A549 (cell line): Measurements from ENCODE around the gene GLIPR2. TPM values are rescaled to one million over a fixed set of nuclear protein-coding genes. Genes with fewer than 3 reads are reported as not detected.

Source experiments
- ATAC-seq, 2 experiments: fragments of 200-7000 bp in 1 of 2; fragments of >200 bp in 1 of 2; cut with Nextera tagmentation in 1 of 2; cut with Tn5 transposase in 1 of 2; 3 replicates each; pipeline versions ENCODE4 v1.8.0 to v1.9.1; 2018 to 2020; ENCODE audit warnings: mild to moderate bottlenecking in 1 of 2, moderate library complexity in 1 of 2
- CTCF ChIA-PET: fragments of 300-600 bp; sonication (Branson Sonifier 250); formaldehyde crosslinking; extraction: SDS; loops from one replicate; lab custom pipeline; 2021; ENCODE audit warnings: antibody characterized with exemption, inconsistent platforms; lab: Yijun Ruan, JAX
- POLR2A ChIA-PET: fragments of 350-600 bp; formaldehyde crosslinking; extraction: SDS; loops from one replicate; lab custom pipeline; 2021; ENCODE audit warnings: antibody characterized with exemption, inconsistent platforms; lab: Yijun Ruan, JAX
- DNase-seq, 2 experiments: peaks; one replicate each; pipeline versions ENCODE4 v3.0.0 to v3.0.0-alpha.2; 2011 to 2016; ENCODE audit warnings: low read depth in 1 of 2, low spot score in 1 of 2
- FAIRE-seq: peaks from 2 replicates; lab custom pipeline; 2011; peaks lifted over from hg19 to GRCh38; lab: Jason Lieb, UNC
- H3K27ac ChIP-seq, 2 experiments: fragments of >200 bp; sonication (Bioruptor Twin); formaldehyde crosslinking; 3 replicates each; pipeline ENCODE4 v1.5.1; 2016 to 2017
- H3K4me1 ChIP-seq: fragments of >200 bp; sonication (Bioruptor Twin); formaldehyde crosslinking; 3 replicates; pipeline ENCODE4 v1.6.1; 2016
- H3K4me2 ChIP-seq: fragments of >200 bp; sonication (Bioruptor Twin); formaldehyde crosslinking; 3 replicates; pipeline ENCODE4 v1.6.1; 2016
- H3K4me3 ChIP-seq: fragments of >200 bp; sonication (Bioruptor Twin); formaldehyde crosslinking; 3 replicates; pipeline ENCODE4 v1.5.1; 2016
- H3K9me3 ChIP-seq: fragments of >200 bp; sonication (Bioruptor Twin); formaldehyde crosslinking; 3 replicates; pipeline ENCODE4 v1.6.1; 2016
- CBX8 ChIP-seq: fragments of 200-600 bp; sonication (generic); IDR thresholded peaks from 2 replicates; pipeline ENCODE4 v1.6.1; 2016
- CEBPB ChIP-seq, 2 experiments: fragments of >200 bp in 1 of 2; sonication (Bioruptor Twin) in 1 of 2; formaldehyde crosslinking in 1 of 2; IDR thresholded peaks; 2 replicates each; pipeline ENCODE4 v1.6.1; 2012 to 2016
- CHD2 ChIP-seq: fragments of 150-350 bp; IDR thresholded peaks from 2 replicates; pipeline ENCODE4 v1.6.1; 2014; ENCODE audit warnings: low read length; ENCODE audit not compliant: partially characterized antibody
- EHMT2 ChIP-seq: fragments of 200-600 bp; sonication (generic); IDR thresholded peaks from 2 replicates; pipeline ENCODE4 v1.6.1; 2016; ENCODE audit warnings: antibody characterized with exemption, low read depth, mild to moderate bottlenecking, moderate library complexity
- EP300 ChIP-seq, 2 experiments: fragments of >200 bp; sonication (Bioruptor Twin); formaldehyde crosslinking; IDR thresholded peaks; 2 replicates in 1 of 2; 3 replicates in 1 of 2; pipeline ENCODE4 v1.6.1; 2016 to 2017
- FOSB ChIP-seq: fragments of 250-450 bp; sonication (Bioruptor Pico); IDR thresholded peaks from 2 replicates; pipeline ENCODE4 v1.5.0; 2020; ENCODE audit warnings: mild to moderate bottlenecking, moderate library complexity
- GATA3 ChIP-seq: IDR thresholded peaks from 2 replicates; pipeline ENCODE4 v1.6.1; 2012; ENCODE audit warnings: borderline replicate concordance
- HEYL ChIP-seq: fragments of 250-450 bp; sonication (Bioruptor Pico); IDR thresholded peaks from 2 replicates; pipeline ENCODE4 v1.8.0; 2021; ENCODE audit warnings: mild to moderate bottlenecking, moderate library complexity
- HOXB5 ChIP-seq: fragments of 250-450 bp; sonication (Bioruptor Pico); IDR thresholded peaks from 2 replicates; pipeline ENCODE4 v1.5.0; 2020; ENCODE audit warnings: mild to moderate bottlenecking, moderate library complexity
- JUN ChIP-seq, 2 experiments: fragments of >200 bp; sonication (Bioruptor Twin); formaldehyde crosslinking; IDR thresholded peaks; 2 replicates in 1 of 2; 3 replicates in 1 of 2; pipeline ENCODE4 v1.6.1; 2016 to 2017
- KDM1A ChIP-seq: fragments of 200-600 bp; sonication (generic); IDR thresholded peaks from 2 replicates; pipeline ENCODE4 v1.6.1; 2016; ENCODE audit warnings: low read depth, mild to moderate bottlenecking
- KDM5A ChIP-seq: fragments of 200-600 bp; sonication (generic); IDR thresholded peaks from 2 replicates; pipeline ENCODE4 v1.6.1; 2016; ENCODE audit warnings: antibody characterized with exemption, mild to moderate bottlenecking
- MAFK ChIP-seq: fragments of 450-650 bp; IDR thresholded peaks from 2 replicates; pipeline ENCODE4 v1.6.1; 2014; ENCODE audit not compliant: partially characterized antibody
- MAZ ChIP-seq: fragments of 150-350 bp; IDR thresholded peaks from 2 replicates; pipeline ENCODE4 v1.6.1; 2014; ENCODE audit warnings: antibody characterized with exemption, low read depth, low read length, borderline replicate concordance
- MYC ChIP-seq: IDR thresholded peaks from 2 replicates; pipeline ENCODE4 v1.6.1; 2012; ENCODE audit warnings: mild to moderate bottlenecking, inconsistent platforms, low read length, improper control_type of control experiment, borderline replicate concordance
- NFE2L2 ChIP-seq: fragments of 150-350 bp; conservative IDR thresholded peaks from 2 replicates; pipeline ENCODE4 v1.6.1; 2014; ENCODE audit warnings: low read length
- POLR2A ChIP-seq: IDR thresholded peaks from 2 replicates; pipeline ENCODE4 v1.6.1; 2012; ENCODE audit warnings: mild to moderate bottlenecking, low read length
- POLR2AphosphoS2 ChIP-seq: conservative IDR thresholded peaks from 2 replicates; pipeline ENCODE4 v1.6.1; 2012; ENCODE audit warnings: low read length, improper control_type of control experiment, inconsistent platforms
- RARB ChIP-seq: fragments of 250-450 bp; sonication (Bioruptor Pico); IDR thresholded peaks from 2 replicates; pipeline ENCODE4 v1.8.0; 2021; ENCODE audit warnings: mild to moderate bottlenecking, moderate library complexity
- RCOR1 ChIP-seq: fragments of 150-350 bp; IDR thresholded peaks from 2 replicates; pipeline ENCODE4 v1.6.1; 2014; ENCODE audit warnings: antibody characterized with exemption, low read length, low read depth
- SMC3 ChIP-seq: fragments of >200 bp; sonication (Bioruptor Twin); formaldehyde crosslinking; IDR thresholded peaks from 3 replicates; pipeline ENCODE4 v1.6.1; 2018; ENCODE audit warnings: inconsistent platforms
- SREBF2 ChIP-seq: fragments of 450-650 bp; IDR thresholded peaks from 2 replicates; pipeline ENCODE4 v1.6.1; 2014; ENCODE audit warnings: mild to moderate bottlenecking, moderate library complexity
- TFCP2L1 ChIP-seq: fragments of 250-450 bp; sonication (Bioruptor Pico); IDR thresholded peaks from 2 replicates; pipeline ENCODE4 v1.5.0; 2021; ENCODE audit warnings: mild to moderate bottlenecking
- ZNF302 ChIP-seq: fragments of 250-450 bp; sonication (Bioruptor Pico); IDR thresholded peaks from 2 replicates; pipeline ENCODE4 v1.9.0; 2021; ENCODE audit warnings: inconsistent platforms, mild to moderate bottlenecking, moderate library complexity
- WGBS: methylation state at CpG from one replicate; pipeline ENCODE4 v1.1.6; 2017; ENCODE audit errors: missing lambda C conversion rate; 5-methylcytosine and 5-hydroxymethylcytosine counted together
- polyA plus RNA-seq, 4 experiments: library from polyadenylated mRNA; depleted of rRNA in 3 of 4; stranded (reverse); fragments of >200 nt; fragmentation: RNase III in 1 of 4; extraction: RNeasy Plus Mini Kit Qiagen cat#74134 plus additional on column Dnase treatment in 1 of 4; gene quantifications; 2 replicates in 3 of 4; 3 replicates in 1 of 4; pipeline ENCODE4 v1.2.3, GENCODE V29; 2011 to 2017
- TF ChIP-seq, protein P1 (sequence below): IDR thresholded peaks from 2 replicates; pipeline ENCODE4 v1.6.1; 2012
- TF ChIP-seq, protein P2 (sequence below): fragments of 150-350 bp; IDR thresholded peaks from 2 replicates; pipeline ENCODE4 v1.6.1; 2014; ENCODE audit warnings: low read depth, mild to moderate bottlenecking, low read length
- TF ChIP-seq, protein P3 (sequence below): IDR thresholded peaks from 2 replicates; pipeline ENCODE4 v1.6.1; 2012; ENCODE audit warnings: low read depth, borderline replicate concordance
- TF ChIP-seq, protein P4 (sequence below): fragments of >200 bp; sonication (Bioruptor Twin); formaldehyde crosslinking; IDR thresholded peaks from 3 replicates; pipeline ENCODE4 v1.5.1; 2016

GLIPR2 gene
- polyA plus RNA-seq, 2 of the 4 experiments (the other 2 are of a cell fraction), result 9.0 to 16.0 TPM

DNA sequence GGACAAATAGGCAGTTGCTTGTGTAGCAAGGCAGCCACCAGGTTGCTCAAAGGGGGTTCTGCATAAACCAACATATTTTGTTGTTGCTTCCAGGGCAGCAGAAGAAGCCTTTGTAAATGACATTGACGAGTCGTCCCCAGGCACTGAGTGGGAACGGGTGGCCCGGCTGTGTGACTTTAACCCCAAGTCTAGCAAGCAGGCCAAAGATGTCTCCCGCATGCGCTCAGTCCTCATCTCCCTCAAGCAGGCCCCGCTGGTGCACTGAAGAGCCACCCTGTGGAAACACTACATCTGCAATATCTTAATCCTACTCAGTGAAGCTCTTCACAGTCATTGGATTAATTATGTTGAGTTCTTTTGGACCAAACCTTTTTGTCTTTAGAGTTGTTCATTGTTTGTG, 75.0 kb downstream of the GLIPR2 start:
- no peak for FAIRE-seq
- ChIA-PET CTCF (interaction anchor here (0.5 to 3.6 kb wide), 6 partner anchors 10 to 183 kb away, joined by 3 to 12 read pairs (median 4); partner anchors contain the start of gene CLTA), POLR2A (no interaction called here)
- TF ChIP-seq MAZ (no peak), ZNF302 (no peak), SREBF2 (no peak), CBX8 (no peak), NFE2L2 (no peak), EHMT2 (no peak), POLR2A (no peak), GATA3 (no peak), HOXB5 (CRISPR knock-in tag) (no peak), RCOR1 (no peak), TFCP2L1 (CRISPR knock-in tag) (no peak), KDM5A (no peak), RARB (CRISPR knock-in tag) (no peak), MYC (no peak), KDM1A (no peak), POLR2AphosphoS2 (no peak), EP300 (IDR thresholded peaks at IDR 0.05) (no peak)
- TF ChIP-seq, protein P1, sequence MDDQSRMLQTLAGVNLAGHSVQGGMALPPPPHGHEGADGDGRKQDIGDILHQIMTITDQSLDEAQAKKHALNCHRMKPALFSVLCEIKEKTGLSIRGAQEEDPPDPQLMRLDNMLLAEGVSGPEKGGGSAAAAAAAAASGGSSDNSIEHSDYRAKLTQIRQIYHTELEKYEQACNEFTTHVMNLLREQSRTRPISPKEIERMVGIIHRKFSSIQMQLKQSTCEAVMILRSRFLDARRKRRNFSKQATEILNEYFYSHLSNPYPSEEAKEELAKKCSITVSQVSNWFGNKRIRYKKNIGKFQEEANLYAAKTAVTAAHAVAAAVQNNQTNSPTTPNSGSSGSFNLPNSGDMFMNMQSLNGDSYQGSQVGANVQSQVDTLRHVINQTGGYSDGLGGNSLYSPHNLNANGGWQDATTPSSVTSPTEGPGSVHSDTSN, result no peak
- TF ChIP-seq, protein P2, sequence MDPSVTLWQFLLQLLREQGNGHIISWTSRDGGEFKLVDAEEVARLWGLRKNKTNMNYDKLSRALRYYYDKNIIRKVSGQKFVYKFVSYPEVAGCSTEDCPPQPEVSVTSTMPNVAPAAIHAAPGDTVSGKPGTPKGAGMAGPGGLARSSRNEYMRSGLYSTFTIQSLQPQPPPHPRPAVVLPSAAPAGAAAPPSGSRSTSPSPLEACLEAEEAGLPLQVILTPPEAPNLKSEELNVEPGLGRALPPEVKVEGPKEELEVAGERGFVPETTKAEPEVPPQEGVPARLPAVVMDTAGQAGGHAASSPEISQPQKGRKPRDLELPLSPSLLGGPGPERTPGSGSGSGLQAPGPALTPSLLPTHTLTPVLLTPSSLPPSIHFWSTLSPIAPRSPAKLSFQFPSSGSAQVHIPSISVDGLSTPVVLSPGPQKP, result no peak
- TF ChIP-seq, protein P3, sequence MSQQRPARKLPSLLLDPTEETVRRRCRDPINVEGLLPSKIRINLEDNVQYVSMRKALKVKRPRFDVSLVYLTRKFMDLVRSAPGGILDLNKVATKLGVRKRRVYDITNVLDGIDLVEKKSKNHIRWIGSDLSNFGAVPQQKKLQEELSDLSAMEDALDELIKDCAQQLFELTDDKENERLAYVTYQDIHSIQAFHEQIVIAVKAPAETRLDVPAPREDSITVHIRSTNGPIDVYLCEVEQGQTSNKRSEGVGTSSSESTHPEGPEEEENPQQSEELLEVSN, result no peak
- DNase-seq, result no peak
- Histone ChIP-seq H3K4me1 (peaks cover 16% of the 10 kb centered on the region), H3K4me2 (no peak overlapping the region), H3K4me3 (no peak overlapping the region), H3K27ac (no peak overlapping the region), H3K9me3 (no peaks in the 10 kb centered on the region)
- ATAC-seq, result peak in 1 of 2 experiments; percentile 30; a peak in 2 of 6 replicates
- 93% methylated on average over 7 of the region's 7 CpGs for WGBS

DNA sequence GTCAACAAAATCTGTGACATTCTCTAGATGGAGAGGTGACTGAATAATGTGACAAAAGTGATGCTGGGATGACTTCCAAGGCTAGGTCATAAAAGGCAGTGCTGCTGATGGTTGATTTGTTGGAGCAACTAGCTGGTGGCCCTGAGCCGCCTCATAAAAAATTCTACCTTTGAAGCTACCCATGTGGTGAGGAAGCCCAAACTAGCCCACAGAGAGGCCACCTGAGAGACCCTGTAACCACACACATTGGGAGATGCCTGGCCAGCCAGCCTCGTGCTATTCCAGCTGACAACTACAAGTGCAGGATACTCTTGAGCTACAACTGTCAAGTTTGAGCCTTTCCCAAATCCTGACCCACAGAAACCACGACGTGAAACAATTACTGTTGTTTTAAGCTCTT, 76.9 kb downstream of the GLIPR2 start:
- POLR2A ChIA-PET, result interaction anchor here (1.0 kb wide), 1 partner anchor 23 kb away, joined by 6 read pairs; the partner anchor contains the start of gene CLTA
- no peak overlapping the region for H3K4me2 ChIP-seq
- H3K27ac ChIP-seq, result no peak overlapping the region
- no peak overlapping the region for H3K4me3 ChIP-seq
- FAIRE-seq, result no peak
- no peak for TF ChIP-seq CHD2
- no peak for TF ChIP-seq HEYL (CRISPR knock-in tag)
- TF ChIP-seq FOSB (CRISPR knock-in tag), result no peak
- no peak for TF ChIP-seq SREBF2
- no peak for TF ChIP-seq SMC3
- no peak for TF ChIP-seq JUN (IDR thresholded peaks at IDR 0.05)
- TF ChIP-seq MAFK, result no peak
- no peak for TF ChIP-seq CEBPB (IDR thresholded peaks at IDR 0.05)
- TF ChIP-seq GATA3, result no peak
- TF ChIP-seq, protein P4, sequence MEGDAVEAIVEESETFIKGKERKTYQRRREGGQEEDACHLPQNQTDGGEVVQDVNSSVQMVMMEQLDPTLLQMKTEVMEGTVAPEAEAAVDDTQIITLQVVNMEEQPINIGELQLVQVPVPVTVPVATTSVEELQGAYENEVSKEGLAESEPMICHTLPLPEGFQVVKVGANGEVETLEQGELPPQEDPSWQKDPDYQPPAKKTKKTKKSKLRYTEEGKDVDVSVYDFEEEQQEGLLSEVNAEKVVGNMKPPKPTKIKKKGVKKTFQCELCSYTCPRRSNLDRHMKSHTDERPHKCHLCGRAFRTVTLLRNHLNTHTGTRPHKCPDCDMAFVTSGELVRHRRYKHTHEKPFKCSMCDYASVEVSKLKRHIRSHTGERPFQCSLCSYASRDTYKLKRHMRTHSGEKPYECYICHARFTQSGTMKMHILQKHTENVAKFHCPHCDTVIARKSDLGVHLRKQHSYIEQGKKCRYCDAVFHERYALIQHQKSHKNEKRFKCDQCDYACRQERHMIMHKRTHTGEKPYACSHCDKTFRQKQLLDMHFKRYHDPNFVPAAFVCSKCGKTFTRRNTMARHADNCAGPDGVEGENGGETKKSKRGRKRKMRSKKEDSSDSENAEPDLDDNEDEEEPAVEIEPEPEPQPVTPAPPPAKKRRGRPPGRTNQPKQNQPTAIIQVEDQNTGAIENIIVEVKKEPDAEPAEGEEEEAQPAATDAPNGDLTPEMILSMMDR, result no peak
- no peak for TF ChIP-seq MYC
- ATAC-seq, result no peak
- CTCF ChIA-PET, result interaction anchor here (0.6 to 2.3 kb wide), 11 partner anchors 8 to 384 kb away, joined by 3 to 13 read pairs (median 4); no protein-coding TSS in a partner anchor
- DNase-seq, result no peak
- 99% methylated on average over 4 of the region's 4 CpGs for WGBS
- 0 out of 3 replicates have a peak, but pooled peaks cover 4% of the 10 kb centered on the region for H3K4me1 ChIP-seq
- H3K9me3 ChIP-seq, result no peaks in the 10 kb centered on the region
